Activated T-cell treated with anti-CD3 and anti-CD28 coated beads, Interleukin-2, amount 50 U/mL, for 1 hour (primary cell): ENCODE data around the gene GATA5.

Source experiments
- DNase-seq: peaks from one replicate; pipeline ENCODE4 v3.0.0-alpha.2; 2020

The GATA5 gene, protein sequence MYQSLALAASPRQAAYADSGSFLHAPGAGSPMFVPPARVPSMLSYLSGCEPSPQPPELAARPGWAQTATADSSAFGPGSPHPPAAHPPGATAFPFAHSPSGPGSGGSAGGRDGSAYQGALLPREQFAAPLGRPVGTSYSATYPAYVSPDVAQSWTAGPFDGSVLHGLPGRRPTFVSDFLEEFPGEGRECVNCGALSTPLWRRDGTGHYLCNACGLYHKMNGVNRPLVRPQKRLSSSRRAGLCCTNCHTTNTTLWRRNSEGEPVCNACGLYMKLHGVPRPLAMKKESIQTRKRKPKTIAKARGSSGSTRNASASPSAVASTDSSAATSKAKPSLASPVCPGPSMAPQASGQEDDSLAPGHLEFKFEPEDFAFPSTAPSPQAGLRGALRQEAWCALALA

DNA sequence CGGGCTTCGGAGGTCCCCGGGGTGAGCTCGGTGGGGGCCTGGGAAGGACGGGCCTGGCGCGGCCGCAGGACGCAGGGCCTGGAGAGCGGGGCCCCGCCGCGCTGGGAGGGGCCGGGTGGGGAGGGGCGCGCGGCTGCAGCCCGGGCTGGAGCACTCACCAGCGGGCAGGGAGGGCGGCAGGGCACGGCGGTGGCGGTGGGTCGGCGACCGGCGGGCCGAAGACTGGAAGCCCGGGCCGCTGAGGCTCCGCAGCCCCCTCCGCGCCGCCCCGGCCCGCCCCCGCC, at the start of gene GATA5:
Gene GATA5, minus strand, starts transcription at position 224 of the 284 bp plus-strand sequence. CDS start 474 bp downstream, outside the sequence.
- no peak for DNase-seq

DNA sequence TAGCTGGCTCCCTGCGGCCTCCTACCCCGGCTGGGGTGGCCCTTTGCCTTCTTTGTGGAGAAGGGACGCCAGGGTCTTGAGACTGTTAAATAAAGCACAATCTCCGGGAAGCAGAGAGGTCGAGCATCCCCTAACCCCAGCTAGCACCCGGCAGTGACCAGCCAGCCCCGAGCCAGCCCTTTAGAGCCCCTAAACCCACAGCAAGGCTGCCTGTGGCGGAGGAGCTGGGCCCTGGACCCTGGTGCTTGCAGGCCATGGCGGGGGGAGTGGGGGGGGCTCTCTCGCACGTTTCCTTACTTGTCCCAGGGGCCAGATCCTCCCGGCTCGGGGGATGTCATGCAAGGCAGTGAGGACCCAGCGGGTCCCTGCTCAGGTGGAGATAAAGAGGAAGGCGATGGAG, 49.2 kb upstream of the GATA5 start:
- no peak for DNase-seq

DNA sequence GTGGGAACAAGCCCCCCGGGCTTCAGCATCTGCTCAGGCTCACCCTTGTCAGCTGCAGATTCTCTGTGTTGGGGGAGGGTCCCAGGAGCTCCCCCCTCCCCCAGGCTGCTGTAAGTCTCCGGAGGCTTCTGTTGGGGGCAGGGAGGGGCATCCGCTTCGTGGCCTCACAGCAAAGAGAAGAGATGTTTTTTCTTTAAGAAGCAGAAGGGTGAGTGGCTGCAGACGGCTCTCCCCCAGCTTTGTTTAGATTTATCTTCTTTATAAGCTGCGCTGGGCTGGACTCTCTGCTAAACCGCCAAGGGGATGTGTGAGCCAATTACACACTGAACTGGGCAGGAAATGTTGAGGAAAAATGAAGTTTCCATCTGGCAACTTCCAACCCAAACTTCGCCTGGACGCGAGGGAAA, 48.7 kb upstream of the GATA5 start:
- no peak for DNase-seq

DNA sequence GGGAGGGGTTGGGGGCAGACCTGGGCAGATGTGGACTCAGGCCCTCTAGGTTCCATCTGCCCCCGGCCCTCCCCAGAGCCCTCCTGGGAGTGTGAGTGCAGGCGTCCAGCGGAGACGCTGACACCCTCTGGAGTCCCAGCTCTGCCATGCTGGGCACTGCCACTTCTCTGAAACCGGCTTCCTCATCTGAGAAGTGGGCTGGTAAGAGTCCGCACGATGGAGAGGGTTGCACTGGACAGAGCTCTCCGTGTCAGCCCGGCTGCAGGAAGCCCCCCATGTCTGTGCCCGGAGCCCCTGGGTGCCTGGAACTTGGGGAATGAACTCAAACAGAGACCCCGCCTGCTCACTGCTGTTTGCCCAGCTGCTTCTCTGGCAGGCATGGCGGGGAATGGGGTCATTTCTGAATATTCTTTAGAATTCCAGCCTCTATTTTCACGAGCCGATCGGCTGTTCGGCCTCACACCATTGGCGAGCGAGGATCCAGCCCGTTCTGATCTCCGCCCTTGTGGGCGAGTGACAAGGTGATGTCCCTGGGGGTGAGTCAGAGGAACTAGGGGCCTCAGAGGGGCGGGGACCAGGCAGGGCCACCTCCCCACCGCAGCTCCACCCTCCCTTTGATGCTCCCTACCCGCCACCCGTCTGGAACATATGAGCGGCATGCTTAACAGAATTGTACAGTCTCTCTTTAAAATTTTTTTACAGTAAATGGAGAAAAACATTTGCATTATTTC, 47.8 kb upstream of the GATA5 start:
- DNase-seq: peak; percentile 39

DNA sequence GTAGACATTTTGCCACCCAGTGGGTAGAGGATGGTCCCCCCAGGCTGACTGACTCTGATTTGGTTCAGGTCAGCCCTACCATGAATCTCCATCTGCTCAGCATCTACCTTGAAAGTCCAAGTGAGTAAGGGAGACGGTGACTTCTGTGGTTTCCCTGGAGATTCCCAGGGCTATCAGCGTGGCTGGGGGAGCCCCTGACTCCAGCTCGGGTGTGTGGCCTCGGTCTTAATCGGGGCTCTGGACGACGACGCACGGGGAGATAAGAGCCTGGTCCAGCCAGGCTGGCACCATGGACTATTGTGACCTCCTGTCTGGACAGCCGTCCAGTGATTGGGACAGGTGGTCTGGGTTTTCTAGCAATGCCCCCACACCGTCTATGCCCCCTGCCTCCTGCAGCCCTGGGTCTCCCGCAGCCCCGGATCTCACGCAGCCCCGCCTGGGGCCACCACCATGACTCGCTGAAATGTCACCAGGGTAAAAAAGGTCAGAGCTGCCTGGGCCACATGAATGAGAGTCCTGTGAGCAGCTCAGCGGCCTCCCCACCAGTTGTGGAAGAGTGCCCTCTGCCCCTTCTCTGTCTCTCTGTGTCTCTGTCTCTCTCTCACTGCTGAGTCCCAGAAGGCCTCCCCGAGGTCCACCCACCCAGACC, 47.1 kb upstream of the GATA5 start:
- no peak for DNase-seq

DNA sequence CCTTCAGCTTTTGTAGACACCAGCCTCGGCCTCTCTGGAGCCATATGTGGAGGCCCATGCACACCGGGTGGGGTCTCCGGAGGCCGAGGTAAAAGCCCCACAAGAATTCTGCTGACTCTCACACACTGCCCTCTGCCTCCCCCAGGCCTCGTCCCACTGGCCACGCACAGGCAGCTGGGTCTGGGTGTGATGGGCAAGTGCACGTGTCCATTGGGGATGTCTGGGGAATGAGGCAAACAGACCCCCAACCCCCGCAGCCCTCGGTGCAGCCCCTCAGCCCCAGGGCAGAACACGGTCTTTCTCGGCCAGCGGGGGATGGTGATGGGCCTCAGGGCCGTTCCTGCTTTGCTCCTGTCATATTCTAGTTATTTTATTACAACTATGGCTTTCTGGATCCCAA, 44.0 kb upstream of the GATA5 start:
- DNase-seq: no peak

DNA sequence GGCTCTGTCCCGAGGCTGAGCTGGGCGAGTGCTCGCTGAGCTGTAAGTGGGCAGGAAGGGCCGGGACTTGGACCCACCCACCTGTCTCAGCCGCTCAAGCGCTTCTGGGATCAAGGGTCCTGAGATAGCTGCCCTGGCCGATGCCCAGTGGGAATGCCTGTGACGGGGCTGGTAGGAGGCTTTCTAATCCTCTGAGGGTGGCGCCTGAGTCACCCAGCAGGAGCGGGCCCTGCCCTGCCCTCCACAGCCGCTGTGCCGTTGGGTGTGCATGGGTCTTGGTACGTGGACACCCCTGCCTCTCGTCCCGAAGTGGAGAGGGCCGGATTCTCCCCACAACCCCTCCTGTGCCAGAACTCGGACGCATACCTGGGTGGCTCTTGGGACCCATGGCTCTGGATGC, 43.1 kb upstream of the GATA5 start:
- DNase-seq: no peak

DNA sequence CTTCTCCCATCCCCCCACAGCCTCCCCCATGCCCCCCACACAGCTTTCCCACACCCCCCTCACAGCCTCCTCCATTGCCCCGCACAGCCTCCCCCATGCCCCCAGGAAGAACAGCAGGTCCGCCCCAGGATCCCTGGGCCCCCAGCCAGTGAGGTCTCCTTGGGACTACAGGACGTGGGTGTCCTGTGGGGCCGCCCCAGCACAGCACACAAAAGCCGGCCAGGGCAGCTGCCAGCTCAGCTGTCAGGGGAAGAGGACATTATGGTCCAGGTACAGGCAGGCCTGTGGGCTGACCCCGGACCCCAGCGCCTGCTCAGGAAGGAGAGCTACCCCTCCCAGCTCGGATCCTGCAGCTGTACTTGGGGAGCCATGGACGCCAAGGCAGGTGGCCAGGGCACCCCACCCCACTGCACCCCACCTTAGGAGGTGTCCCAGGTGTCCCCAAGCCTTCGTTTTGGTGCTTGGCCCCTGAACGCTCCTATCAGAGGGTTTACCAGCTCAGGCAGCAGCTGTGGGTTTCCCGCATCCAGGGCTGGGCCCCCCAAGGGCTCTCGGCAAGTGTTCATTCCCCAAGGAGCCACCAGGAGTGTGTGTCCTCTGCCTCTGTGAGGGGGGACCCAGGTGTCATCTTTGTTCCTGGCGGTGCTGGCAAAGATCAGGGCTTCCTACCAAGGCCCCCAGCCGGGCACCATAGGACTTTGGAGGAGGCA, 42.3 kb upstream of the GATA5 start:
- DNase-seq: no peak

DNA sequence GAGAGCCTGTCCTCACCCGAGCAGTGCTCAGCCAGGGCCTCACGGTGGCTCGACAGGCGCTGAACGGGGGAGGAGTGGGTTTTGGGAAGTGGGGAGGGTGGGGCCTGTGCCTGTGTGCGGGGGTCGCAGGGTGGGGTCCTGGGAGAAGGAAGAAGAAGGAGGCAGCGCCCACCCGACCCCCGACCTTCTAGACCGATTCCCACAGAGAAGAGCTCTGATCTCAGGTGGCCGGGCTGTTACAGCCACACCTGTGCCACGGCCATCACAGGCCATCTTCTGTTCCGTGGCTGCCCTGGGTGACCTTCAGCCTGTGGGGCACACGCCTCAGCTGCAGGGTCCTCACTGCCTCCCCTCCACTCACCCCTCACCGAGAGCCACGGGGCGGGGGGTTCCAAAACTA, 41.4 kb upstream of the GATA5 start:
- no peak for DNase-seq

DNA sequence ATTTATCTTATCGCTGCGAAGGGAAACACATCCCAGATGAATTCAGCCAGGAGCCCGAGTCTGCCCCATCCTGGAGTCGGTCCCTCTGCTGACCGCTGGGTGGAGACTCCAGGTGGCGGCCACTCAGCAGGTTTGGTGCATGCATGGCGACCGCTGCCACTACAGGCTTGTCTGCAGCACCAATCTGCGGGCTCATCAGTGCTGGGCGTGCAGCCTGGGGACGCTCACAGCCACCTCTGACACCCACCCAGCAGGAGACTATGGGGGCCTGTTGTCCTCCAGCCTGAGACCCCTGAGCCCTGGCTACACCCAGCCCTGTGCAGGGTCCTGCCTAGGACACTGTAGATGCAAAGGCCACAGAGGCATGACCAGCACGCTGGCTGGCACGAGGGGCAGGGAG, 40.5 kb upstream of the GATA5 start:
- DNase-seq: no peak

DNA sequence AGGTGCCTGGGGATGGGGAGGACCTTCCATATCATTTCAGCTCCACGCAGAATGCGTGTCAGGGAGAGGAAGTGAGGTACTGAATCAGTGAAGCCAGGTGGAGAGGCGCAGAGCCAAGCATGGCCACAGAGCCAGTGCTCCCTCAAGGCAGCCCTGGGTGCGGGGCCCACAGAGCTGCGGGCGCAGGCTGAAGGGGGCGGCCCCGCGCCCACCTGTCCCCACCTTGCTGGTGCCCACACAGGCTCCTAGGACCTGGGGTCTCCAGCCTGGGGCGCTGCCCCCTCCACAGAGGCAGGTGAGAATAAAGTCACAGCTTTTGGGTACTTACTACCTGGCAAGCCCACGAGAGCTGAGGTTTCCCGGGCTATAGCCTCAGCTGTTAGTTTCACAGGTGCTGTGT, 40.0 kb upstream of the GATA5 start:
- no peak for DNase-seq

DNA sequence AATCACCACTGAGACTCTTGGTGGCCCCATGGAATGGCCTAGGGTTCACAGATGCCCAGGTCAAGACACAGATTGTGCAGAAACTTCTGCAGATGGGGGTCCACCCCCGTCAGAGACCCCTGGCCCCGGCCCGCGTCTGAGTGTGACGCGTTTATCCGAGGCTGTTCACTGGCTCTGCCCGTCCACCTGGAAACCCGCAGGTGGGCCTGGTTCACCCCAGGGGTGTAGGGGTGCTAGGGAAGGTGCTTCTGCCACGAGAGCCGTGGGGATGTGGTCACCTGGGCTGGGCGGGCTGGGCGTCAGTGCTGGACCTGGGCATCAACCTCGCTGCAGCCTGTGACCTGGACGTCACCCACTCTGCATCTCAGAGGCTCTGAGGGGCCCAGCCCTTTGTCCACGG, 39.5 kb upstream of the GATA5 start:
- no peak for DNase-seq

DNA sequence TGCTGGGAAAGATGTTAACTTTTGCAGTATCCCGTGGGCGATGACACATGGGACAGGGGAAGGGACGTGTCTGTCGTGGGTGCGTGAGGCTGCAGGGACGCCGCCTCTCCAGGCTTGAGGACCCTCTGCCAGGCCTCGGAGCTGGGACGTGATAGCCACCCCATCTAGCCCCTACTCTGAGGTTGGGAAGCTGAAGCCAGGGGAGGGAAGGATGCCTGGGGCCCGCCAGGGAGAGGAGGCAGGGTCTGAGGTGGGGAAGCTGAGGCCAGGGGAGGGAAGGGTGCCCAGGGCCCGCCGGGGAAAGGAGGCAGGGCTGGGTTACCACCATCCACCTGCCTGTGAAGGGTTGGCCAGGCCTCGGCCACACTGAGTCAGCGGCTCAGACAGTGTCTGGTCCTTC, 38.2 kb upstream of the GATA5 start:
- DNase-seq: no peak

DNA sequence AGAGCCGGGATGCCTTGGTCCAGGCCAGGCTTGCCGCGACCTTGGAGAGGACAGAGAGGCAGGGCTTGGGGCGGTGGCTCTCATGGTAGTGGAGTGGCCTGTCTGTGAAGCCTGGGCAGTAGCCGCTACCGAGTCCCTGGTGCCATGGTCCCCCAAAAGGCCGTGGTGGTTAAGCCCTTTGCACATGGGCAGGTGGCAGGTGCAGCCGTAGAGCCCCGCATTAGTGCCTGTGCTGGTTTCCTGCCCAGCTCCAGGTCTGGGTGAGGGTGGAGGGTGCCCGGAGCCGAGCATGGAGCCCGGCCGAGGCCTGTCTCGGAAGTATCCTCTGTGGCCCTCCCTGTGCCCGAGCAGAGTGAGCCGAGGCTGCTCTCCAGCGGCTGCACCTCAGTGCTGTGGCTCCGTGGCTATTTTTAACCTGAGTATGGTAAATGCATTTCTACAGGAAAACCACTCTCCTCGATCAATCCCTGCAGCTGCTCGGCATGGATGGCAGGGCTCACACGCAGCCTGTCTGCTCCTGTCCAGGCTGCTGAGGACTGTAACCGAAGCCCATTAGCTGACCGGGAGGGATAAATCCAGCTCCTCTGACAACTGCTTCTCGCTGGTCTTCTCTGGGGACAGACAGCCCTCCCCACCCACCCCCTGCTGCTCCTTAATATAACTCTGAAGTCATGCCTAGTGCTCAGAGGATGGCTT, 36.3 kb upstream of the GATA5 start:
- DNase-seq: no peak

DNA sequence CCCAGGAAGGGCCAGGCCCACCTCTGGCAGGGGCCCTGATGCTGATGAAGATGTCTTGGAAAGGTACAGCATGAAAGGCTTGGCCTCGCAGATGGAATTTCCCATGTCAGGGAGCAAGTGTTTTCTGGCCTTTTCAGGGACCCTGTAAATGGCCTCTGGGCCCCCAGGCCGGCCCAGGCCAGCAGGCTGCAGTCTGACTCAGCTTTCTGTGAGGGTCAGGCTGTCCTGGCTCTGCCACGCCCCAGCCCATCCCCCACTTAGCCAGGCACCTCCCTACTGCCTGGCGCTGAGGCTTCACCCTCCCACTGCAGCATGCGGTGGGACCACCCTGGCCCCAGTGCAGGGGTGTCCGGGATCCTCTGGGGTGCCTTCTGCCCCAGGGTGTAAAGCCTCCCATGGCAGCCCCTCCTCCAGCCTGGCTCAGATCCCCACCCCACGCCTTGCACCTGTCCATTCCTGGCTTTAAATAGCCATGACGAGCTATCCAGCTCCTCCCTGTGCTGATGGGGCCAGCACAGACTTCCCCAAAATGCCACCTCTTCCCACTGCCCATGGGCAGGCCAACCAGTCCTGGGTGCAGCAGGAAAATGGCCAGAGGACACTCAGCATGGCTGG, 35.6 kb upstream of the GATA5 start:
- no peak for DNase-seq

DNA sequence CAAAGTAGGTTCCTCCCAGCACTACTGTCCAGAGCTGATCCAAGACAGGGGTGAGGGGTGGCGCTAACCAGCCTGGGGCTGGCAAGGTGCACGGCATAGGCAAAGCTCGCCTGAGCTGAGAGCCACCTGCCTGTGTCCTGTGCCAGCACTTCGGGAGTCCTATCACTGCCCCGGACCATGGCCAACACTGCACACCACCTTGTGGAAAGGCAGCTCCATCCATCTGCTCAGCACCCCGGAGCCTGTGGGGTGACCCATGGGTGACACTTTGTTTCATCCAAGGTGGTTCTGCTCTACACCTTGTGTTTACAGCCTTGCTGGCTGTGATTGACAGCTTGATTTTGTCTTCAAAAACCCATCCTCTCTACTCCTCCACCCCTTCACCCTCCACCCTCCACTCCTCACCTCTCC, 32.9 kb upstream of the GATA5 start:
- DNase-seq: no peak

DNA sequence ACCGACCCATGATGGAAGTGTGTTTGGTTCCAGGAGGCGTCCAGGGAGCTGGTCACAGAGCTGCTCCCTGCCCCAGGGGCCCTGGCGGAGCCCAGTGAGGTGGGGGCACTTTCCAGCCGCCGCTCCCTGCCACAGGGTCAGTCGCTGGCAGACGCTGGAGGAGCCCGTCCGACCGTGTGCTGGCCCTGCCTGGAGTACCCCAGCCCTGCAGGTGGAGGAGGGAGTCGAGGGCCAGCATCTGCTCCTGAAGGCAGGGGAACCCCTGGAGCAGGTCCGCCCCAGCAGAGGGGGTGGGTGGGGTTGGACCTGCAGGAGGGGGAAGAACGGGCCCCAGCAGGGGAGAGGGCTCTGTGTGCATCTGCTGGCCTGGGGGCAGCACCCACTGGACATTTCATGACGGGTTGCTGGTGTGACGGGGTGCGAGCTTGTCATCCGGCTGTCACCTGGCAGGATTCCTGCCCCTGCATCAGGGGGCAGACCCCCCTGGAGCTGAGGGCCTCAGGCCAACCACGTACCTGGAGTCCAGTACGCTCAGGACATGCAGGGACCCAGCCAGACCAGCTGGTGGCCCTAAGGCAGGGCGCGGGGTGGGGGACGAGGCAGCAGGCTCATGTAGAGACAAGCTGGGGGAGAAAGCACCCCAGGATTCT, 32.3 kb upstream of the GATA5 start:
- DNase-seq: no peak

DNA sequence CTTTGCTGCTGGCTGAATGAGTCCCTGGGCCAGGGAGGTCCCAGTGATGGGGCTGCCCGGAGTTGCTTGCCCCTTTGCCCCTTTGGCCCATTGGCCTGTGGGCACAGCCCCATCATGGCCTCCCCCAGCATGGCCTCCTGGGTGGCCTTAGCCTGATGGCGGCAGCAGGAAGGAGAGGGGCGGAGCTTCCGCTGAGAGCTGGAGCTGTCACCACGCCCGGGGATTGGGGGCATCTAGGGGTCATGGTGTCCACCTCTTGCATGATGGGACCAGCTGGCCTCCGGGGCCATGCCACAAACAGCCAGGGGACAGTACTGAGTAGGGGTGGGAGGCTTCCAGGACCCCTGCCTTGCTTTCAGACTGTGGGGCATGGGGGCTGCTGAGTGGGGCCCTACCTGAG, 31.5 kb upstream of the GATA5 start:
- DNase-seq: no peak

DNA sequence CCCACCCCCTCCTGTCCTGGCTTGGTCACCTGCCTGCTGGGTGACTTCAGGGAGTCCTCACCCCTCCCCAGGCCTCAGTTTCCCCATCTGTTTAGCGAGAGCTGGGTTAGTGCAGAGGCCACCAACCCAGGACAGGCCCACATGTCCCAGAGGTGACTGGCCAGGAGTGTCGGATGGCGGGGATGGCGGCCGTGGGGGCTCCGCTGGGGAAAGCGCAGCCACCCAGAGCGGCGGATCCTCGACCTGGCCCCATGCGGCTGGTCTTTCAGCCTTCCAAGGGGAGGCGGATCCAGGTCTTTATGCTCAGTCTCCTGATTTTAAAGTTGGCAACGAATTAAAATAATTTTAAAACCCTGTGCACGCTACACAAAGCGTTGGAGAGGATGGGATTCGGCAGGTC, 31.0 kb upstream of the GATA5 start:
- no peak for DNase-seq

DNA sequence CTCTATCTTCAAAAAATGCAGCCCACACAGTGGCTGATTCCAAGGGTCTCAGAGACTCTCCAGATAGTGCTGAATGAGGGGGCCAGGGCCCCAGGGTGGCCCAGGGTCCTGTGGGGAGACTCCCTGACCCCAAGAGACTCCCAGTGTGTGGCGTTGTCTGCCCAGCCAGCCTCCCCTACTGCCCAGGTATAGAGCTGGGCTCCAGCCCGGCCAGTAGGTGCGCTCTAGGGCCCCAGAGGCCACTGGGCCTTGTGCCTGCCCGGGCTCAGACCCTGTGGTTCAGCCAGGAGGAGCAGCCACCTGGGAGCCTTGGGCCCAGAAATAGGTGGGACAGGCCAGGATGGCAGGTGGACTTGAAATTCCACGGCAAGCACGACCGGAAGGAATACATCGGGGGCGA, 30.3 kb upstream of the GATA5 start:
- no peak for DNase-seq

DNA sequence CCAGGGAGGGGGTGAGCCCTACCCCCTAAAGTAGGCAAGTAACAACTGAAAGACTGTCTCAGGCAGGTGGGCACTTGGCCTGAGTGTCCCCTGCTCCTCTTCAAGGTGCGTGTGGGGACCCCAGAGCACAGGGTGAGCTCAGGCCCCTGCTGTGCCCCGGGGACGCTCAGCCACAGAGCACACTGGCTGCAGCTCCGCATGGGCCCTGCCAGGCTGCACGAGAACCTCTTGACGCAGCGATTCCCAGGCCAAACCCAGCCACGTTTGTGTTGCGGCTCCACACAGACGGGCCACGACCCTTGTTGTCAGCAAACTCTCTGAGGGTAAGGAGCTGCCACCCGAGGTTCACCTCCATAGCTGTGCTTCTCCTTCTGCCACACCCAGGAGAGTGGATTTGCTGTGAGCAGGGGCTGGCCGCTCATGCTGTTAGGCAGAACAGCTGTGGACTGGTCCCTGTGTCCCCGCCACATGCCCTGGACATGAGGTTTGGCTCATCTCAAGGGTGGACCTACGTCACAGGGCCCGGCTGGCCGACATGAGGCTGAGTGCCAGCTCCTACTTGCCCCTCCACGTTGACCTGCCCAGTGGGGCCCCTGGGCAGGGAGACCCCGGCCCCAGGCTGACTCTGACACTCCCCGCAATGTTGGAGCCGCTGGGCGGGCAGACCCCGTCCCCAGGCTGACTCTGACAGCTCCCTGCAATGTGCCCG, 29.7 kb upstream of the GATA5 start:
- no peak for DNase-seq
